GM18873 (cell line): ENCODE measurements around the gene TEN1.

ENCODE experiments used
- ATAC-seq: cut with Tn5 transposase; IDR thresholded peaks from one replicate; pipeline ENCODE4 v1.9.1; 2021; ENCODE audit warnings: mild to moderate bottlenecking, moderate library complexity, moderate number of reproducible peaks; ENCODE audit not compliant: unreplicated experiment, low FRiP score

Gene TEN1

DNA sequence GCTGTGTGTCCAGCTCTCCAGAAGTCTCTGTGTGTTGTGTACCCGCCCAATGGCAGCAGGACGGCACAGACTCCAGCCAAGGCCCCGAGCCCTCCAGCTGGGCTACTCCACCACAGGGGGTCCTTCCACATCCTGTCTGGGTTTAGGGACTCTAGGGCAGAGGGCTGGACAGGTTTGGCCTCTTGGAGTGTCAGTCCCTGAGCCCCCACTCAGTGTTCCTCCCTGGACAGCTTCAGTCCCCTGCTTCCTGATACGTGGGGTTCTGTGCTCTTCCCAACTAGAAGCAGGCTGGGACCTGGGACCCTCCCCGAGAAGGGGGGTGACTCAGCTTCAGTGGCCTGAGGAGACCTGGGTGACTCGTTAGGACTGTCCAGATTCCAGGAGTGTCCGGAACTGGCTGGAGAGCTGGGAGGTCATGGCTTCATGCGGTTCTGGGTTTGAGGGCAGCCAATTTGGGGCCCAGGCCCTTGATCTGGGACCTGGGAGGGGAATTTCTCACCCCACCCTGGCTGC is 25.8 kb downstream of the TEN1 start:
- ATAC-seq = no peak

- ATAC-seq = no peak
These were observed 26.5 kb downstream of the TEN1 start for GRCh38 chr17:76005263-76006149.

DNA sequence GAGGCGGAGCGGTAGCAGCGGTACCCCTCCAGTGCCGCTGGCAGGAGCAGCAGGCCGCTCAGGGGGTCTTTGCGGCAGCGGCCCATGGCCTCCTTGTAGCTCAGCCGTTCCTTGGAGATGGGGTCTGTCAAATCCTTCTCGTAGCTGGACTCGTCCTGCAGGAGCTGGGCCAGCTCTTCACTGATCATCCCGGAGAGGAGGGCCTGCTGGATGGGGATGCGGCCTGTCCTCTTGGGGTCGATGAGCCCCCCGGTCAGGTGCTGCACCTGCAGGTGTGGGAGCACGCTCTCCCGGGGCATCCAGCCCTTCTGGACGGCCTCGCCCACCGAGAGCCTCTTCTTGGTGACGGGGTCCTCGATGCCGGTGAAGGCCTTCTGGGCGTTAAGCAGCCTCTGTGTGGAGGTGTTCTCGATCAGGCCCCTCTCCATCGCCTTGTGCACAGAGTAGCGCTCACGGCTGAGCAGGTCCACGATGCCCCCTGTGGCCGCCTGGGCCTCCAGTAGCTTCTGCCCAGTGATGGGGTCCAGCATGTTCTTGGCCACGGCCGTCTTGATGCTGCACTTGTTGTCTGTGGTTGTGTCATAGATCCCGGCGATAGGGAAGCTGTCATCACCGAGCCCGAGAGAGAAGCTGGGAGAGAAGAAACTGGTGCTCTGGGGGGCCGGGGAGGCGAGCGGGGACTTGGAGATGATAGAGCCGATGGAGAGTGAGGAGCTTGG is 28.2 kb downstream of the TEN1 start:
- no peak for ATAC-seq

DNA sequence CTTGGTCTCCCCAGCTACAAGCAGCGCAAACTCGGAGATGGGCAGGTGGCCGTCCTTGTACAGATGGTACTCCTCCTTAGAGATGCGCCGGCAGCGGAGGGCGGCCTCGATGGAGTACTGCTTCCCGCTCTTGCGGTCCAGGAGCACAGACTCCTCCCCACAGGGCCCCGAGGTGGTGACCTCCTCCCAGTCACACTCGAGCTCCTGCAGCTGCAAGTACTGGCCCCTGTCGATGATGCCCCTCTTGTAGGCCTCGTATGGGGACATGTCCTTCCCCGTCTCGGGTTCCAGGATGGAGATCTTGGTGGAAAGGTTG is 28.8 kb downstream of the TEN1 start:
- no peak for ATAC-seq

GRCh38 chr17:76008208-76008607 is 29.2 kb downstream of the TEN1 start:
- no peak for ATAC-seq

DNA sequence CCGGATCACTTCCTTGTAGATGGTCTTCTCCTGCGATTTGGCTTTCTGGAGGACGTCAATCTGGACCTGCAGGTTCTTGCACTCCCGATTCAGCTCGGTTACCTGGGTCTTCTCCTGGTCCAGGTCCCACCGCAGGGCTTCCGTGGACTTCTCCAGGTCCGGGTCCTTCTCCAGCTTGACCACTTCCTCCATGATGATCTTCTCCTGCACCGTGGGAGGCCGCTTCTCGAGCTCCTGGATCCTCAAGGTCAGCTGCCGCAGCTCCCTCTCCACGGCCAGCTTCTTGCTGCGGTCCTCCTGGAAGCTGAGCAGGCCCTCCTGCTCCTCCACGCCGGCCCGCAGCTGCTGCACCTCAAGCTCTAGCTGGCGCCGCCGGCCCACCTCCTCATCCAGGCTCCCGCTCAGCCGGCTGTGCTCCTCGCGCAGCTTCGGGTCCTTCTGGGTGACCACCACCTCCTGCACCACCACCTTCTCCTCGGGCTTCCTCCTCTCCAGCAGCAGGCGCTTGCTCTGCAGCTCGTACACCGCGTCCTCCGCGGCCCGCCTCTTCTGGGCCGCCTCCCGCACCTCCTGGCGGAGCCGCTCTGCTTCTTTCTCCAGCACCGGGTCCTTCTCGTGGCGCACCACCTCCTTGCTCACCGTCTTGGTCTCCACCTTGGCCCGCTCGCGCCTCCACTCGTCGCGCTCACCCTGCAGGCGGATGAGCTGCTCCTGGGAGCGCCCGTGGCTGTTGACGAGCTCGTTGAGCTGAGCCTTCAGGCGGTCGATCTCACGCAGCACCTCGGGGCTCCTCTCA is 29.8 kb downstream of the TEN1 start:
- no peak for ATAC-seq

GRCh38 chr17:76009447-76009846 is 30.4 kb downstream of the TEN1 start:
- no peak for ATAC-seq

- no peak for ATAC-seq
These were observed 31.1 kb downstream of the TEN1 start for GRCh38 chr17:76009969-76010661.

DNA sequence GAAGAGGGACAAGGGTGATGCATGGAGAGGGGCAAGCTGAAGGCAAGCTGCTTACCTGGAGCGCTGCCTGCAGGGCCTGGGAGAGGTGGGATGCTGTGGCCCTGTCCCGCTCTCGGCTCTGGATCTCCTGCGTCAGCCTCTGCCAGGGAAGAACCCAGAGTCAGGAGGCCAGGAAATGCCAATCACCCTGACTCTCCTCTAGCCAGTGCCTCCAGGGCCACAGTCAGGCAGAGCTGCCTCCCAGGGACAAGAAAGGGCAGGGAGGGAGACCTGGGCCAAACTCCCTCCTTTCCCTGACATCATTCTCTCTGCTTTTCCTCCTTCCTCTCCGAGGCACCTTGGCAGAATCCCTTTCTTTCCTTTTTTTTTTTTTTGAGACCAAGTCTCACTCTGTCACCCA is 32.9 kb downstream of the TEN1 start:
- no peak for ATAC-seq

GRCh38 chr17:76013377-76013932 is 34.4 kb downstream of the TEN1 start:
- no peak for ATAC-seq

DNA sequence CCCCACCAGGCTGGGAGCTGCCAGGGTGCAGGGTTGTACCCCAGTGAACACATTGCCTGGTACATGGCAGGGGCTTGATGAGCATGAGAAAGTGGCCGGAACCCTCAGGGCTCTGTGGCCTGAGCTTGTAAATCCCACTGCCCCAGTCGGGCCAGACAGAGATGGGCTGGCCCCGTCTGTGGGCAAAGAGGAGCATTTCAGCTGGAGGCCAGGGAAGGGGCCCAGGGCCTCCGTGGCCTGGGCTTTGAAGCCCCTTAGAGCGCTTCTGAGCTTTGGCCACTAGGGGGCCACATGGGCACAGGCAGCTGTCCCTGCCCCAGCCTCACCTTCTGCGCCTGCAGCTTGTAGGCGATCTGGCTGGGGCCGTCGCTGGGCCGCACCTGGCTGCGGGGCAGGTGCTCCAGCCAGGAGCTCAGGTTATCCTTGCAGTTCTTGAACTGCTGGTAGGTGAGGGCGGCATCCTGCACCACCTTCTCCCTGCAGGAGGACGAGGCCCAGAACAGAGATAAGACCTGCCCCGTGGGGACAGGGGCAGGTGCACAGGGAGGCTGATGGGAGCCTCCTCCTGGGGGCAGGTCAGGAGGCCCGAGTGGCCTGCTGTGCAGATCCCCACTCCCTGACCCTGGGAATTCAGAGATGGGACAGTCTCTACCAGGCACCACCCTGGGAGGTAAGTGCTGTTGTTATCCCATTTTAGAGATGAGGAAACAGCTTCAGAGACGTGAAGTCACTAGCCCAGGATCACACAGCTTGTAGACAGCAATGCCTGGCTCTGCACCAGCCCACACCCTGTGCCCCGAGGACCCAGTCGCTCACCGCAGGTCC is 35.3 kb downstream of the TEN1 start:
- ATAC-seq = no peak

DNA sequence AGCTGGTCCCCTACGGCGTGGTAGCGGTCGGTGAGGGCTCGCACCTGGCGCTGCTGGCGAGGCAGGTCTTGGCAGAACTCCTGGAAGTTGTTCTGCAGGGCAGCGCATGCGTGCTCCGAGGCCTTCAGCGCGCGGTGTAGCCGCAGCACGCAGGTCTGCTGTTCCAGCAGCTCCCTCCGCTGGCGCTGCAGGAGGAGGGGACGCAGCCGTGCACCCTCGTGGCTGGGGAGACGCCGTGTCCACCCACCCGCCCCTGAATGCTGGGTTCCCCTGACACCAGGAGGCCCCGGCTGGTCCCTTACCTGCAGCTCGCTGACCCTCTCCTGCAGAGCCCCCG is 35.9 kb downstream of the TEN1 start:
- ATAC-seq = no peak

DNA sequence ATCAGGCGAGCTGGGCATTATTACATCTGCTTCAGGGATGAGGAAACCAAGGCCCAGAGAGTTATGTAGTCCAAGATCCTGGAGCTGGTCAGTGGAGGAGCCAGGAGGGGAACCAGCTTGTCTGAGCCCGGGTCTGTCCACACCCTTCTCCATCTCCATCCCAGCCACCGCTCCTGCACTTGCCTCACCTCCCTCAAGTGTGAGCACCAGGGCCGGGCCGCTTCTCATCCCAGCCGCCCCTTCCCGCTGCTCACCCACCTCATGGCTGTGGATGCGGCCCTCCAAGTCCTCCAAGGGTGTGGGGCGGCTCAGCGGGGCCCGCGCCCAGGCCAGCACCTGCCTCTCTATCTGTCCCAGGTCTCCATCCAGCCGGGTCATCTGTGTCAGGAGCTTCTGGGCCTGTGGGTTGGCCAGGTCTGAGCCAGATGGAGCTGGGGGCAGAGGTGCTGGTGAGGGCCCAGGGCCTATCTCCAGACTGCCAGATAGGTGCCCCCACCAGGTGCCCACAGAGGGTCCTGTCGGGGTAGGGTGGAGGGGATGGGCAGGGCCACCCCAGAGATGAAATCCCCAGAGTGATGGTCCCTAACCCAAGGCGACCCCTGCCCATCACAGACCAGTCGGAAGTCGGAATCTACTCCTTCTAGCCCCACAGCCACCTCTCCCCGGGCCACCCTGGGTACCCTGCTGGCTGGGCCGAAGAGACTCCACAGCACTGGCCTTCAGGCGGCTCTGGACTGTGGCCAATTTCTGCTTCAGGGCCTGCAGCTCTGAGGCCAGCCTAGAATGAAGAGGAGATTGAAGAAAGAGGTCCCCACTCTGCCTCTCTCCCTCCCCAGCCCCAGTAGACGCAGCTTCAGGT is 38.7 kb downstream of the TEN1 start:
- ATAC-seq = no peak

DNA sequence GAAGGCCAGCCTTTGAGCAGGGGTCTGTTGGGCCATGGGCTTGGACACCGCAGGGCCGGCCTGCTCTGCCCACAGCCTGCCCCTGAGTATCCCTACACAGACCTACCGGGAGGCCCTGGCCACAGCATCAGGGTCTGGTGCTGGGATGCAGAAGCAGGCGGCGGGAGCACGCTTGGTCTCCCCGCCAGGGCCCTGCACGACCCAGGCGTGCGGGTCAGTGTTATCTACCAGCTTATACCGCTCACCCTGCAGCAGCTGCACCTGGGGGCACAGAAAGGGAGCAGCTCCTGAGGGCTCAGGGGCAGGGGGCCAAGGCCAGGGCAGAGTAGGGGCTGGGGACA is 39.3 kb downstream of the TEN1 start:
- ATAC-seq = no peak

GRCh38 chr17:76018801-76019200 is 39.8 kb downstream of the TEN1 start:
- no peak for ATAC-seq

- ATAC-seq = no peak
These were observed 40.9 kb downstream of the TEN1 start for GRCh38 chr17:76019833-76020467.

DNA sequence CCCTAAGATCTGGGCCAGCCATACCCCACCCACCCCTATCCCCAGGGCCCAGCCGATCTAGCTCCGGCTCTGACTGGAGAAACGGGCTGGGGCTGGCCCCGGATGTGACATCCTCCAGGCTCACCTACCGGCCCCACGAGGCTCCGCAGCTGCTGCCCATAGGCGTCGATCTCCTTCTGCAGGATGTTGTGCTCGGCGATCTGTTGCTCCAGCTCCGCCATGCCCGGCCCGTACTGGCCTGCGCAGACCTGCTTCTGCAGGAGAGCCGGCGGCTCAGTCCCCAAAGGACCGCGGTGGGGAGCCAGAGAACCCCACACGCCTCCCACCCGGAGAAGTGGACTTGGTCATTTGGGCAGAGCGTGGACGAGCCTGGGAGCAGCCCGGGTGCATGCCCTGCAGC is 43.2 kb downstream of the TEN1 start:
- no peak for ATAC-seq
